Measurements from ENCODE around the gene FHOD3. TPM values are rescaled to one million over a fixed set of nuclear protein-coding genes. Genes with fewer than 3 reads are reported as not detected.
"Not testable (repeated sequence)": the region's sequence is repeated elsewhere in the genome, so short reads cannot be mapped to it uniquely, and the experiment has no call there.

FHOD3 gene
- total RNA-seq, 1 donor from 2014 or later: 350 TPM

GRCh38 chr18:36533446-36534153 lies 236.1 kb downstream of the FHOD3 start:
- intact Hi-C loops (cut with DNase I): no loop called here
- no peak for DNase-seq (ENCODE audit: missing footprints)
- no peak for ATAC-seq

GRCh38 chr18:36534154-36534688 lies 236.7 kb downstream of the FHOD3 start:
- intact Hi-C loops (cut with DNase I): no loop called here
- DNase-seq (ENCODE audit: missing footprints) (no peak), ATAC-seq (no peak)

- DNase-seq (ENCODE audit: missing footprints): no peak
Observed at GRCh38 chr18:36535202-36535935, 237.9 kb downstream of the FHOD3 start.

GRCh38 chr18:36536426-36536825 lies 238.9 kb downstream of the FHOD3 start:
- DNase-seq (ENCODE audit: missing footprints) (no peak), ATAC-seq (peak; percentile 18)
- intact Hi-C loops (cut with DNase I): no loop called here

More at GRCh38 chr18:36535202-36535935, 237.9 kb downstream of the FHOD3 start:
- intact Hi-C loops (cut with DNase I): no loop called here
- ATAC-seq: no peak

- no peak for ATAC-seq
- intact Hi-C loops (cut with DNase I): no loop called here
- DNase-seq (ENCODE audit: missing footprints): no peak
Observed at GRCh38 chr18:36537289-36537688, 239.8 kb downstream of the FHOD3 start.

- DNase-seq (ENCODE audit: missing footprints): no peak
- intact Hi-C loops (cut with DNase I): loop anchor here (5.0 kb wide), 1 partner anchor 57 kb away; no protein-coding TSS in a partner anchor
- no peak for ATAC-seq
Observed at GRCh38 chr18:36539674-36540231, 242.2 kb downstream of the FHOD3 start.

GRCh38 chr18:36543030-36543429 lies 245.5 kb downstream of the FHOD3 start:
- DNase-seq (ENCODE audit: missing footprints) (no peak), ATAC-seq (no peak)
- intact Hi-C loops (cut with DNase I): loop anchor here (5.0 kb wide), 1 partner anchor 61 kb away; no protein-coding TSS in a partner anchor

GRCh38 chr18:36543991-36544725 lies 246.6 kb downstream of the FHOD3 start:
- ATAC-seq (peak; percentile 43), DNase-seq (ENCODE audit: missing footprints) (no peak)
- intact Hi-C loops (cut with DNase I): loop anchor here (5.0 kb wide), 1 partner anchor 62 kb away; no protein-coding TSS in a partner anchor

GRCh38 chr18:36545821-36546427 lies 248.4 kb downstream of the FHOD3 start:
- DNase-seq (ENCODE audit: missing footprints) (no peak), ATAC-seq (peak; percentile 81)
- intact Hi-C loops (cut with DNase I): no loop called here

- no peak for DNase-seq (ENCODE audit: missing footprints)
- no peak for ATAC-seq
- intact Hi-C loops (cut with DNase I): no loop called here
Observed at GRCh38 chr18:36546876-36547275, 249.4 kb downstream of the FHOD3 start.

- DNase-seq (ENCODE audit: missing footprints) (no peak), ATAC-seq (no peak)
- intact Hi-C loops (cut with DNase I): no loop called here
Observed at GRCh38 chr18:36547544-36547943, 250.0 kb downstream of the FHOD3 start.

- intact Hi-C loops (cut with DNase I); ATAC-seq; DNase-seq (ENCODE audit: missing footprints): not testable (repeated sequence)
Observed at GRCh38 chr18:36551274-36551673, 253.8 kb downstream of the FHOD3 start.

- intact Hi-C loops (cut with DNase I): no loop called here
- ATAC-seq (no peak), DNase-seq (ENCODE audit: missing footprints) (no peak)
Observed at GRCh38 chr18:36558234-36558633, 260.7 kb downstream of the FHOD3 start.

- DNase-seq (ENCODE audit: missing footprints) (no peak), ATAC-seq (no peak)
- intact Hi-C loops (cut with DNase I): no loop called here
Observed at GRCh38 chr18:36559149-36559857, 261.8 kb downstream of the FHOD3 start.

GRCh38 chr18:36560187-36560586 lies 262.7 kb downstream of the FHOD3 start:
- intact Hi-C loops (cut with DNase I): no loop called here
- DNase-seq (ENCODE audit: missing footprints): no peak
- no peak for ATAC-seq

- ATAC-seq (no peak), DNase-seq (ENCODE audit: missing footprints) (no peak)
- intact Hi-C loops (cut with DNase I): no loop called here
Observed at GRCh38 chr18:36561046-36561445, 263.5 kb downstream of the FHOD3 start.

- intact Hi-C loops (cut with DNase I): no loop called here
- DNase-seq (ENCODE audit: missing footprints): no peak
- no peak for ATAC-seq
Observed at GRCh38 chr18:36564841-36565240, 267.3 kb downstream of the FHOD3 start.

GRCh38 chr18:36567800-36568199 lies 270.3 kb downstream of the FHOD3 start:
- DNase-seq (ENCODE audit: missing footprints) (no peak), ATAC-seq (no peak)
- intact Hi-C loops (cut with DNase I): no loop called here
